Transverse colon (tissue), 4 donors: ENCODE data around the gene C12orf60. TPM values are rescaled to one million over a fixed set of nuclear protein-coding genes. Genes with fewer than 3 reads are reported as not detected.

Experiments
- DNase-seq: peaks from one replicate; pipeline ENCODE4 v3.0.0-alpha.2; 2019
- H3K27ac ChIP-seq, 4 donors: fragments of 200-600 bp; sonication (generic); 2 replicates each; pipeline ENCODE4 v1.5.1; 2016 to 2018; ENCODE audit warnings: inconsistent platforms in 4 of 4
- H3K27me3 ChIP-seq: fragments of 200-600 bp; sonication (generic); 2 replicates; pipeline ENCODE4 v1.5.1; 2017; ENCODE audit warnings: inconsistent platforms
- H3K36me3 ChIP-seq, 4 donors: fragments of 200-600 bp; sonication (generic); 2 replicates each; pipeline ENCODE4 v1.5.1; 2017 to 2019; ENCODE audit warnings: inconsistent platforms in 4 of 4
- H3K4me1 ChIP-seq, 4 donors: fragments of 200-600 bp; sonication (generic); 2 replicates each; pipeline ENCODE4 v1.5.1; 2017 to 2020; ENCODE audit warnings: inconsistent platforms in 4 of 4
- H3K4me3 ChIP-seq, 4 donors: fragments of 200-600 bp; sonication (generic); 1 replicate in 1 of 4; 2 replicates in 3 of 4; pipeline versions ENCODE4 v1.5.1 to v1.6.1; 2017 to 2019; ENCODE audit warnings: inconsistent platforms in 4 of 4
- H3K9me3 ChIP-seq, 2 donors: fragments of 200-600 bp; sonication (generic); 2 replicates each; pipeline ENCODE4 v1.5.1; 2017 to 2019; ENCODE audit warnings: inconsistent platforms in 2 of 2
- CTCF ChIP-seq, 5 experiments: fragments of 200-600 bp in 3 of 5; fragments of 450-650 bp in 2 of 5; sonication (generic) in 3 of 5; IDR thresholded peaks; 1 replicate in 2 of 5; 2 replicates in 3 of 5; pipeline ENCODE4 v1.5.1; 2016 to 2017; ENCODE audit warnings: antibody characterized with exemption in 5 of 5, inconsistent platforms in 3 of 5, mild to moderate bottlenecking in 2 of 5, moderate library complexity in 1 of 5
- EP300 ChIP-seq: sonication (generic); formaldehyde crosslinking; IDR thresholded peaks from one replicate; pipeline ENCODE4 v1.6.1; 2017; ENCODE audit warnings: antibody characterized with exemption, low read depth
- POLR2A ChIP-seq: fragments of 450-650 bp; IDR thresholded peaks from one replicate; pipeline ENCODE4 v1.6.1; 2016; ENCODE audit warnings: antibody characterized with exemption, mild to moderate bottlenecking, moderate library complexity
- POLR2AphosphoS5 ChIP-seq, 3 donors: sonication (generic); formaldehyde crosslinking; IDR thresholded peaks; one replicate each; pipeline ENCODE4 v1.6.1; 2016; ENCODE audit warnings: antibody characterized with exemption in 3 of 3
- whole genome bisulfite sequencing, 2 donors: methylation state at CpG; one replicate each; pipeline ENCODE4 v1.1.5; 2018; ENCODE audit warnings: low coverage in 1 of 2; 5-methylcytosine and 5-hydroxymethylcytosine counted together
- in situ Hi-C, 4 donors: fragments of 200-750 bp; cut with MboI; loops; one replicate each; pipeline versions ENCODE4 v1.15.0 to v1.15.1; 2017; ENCODE audit warnings: low sequenced_read_pairs in 3 of 4, low pct_ligation_motif_present in 1 of 4, low pct_unique_long_range_greater_than_20kb in 1 of 4
- intact Hi-C: fragments of 100-400 bp; cut with DNase I; formaldehyde crosslinking; loops from one replicate; pipeline ENCODE4 v1.15.1; 2023; ENCODE audit warnings: low total_unique reads
- total RNA-seq, 4 donors: library from RNA; depleted of rRNA; stranded (reverse); fragments of >200 nt; gene quantifications; one replicate each; pipeline ENCODE4 v1.1.0, GENCODE V29; 2016

The C12orf60 gene
- total RNA-seq, 4 donors from 2014 or later = 0.55 to 0.95 TPM; not detected in 2

GRCh38 chr12:14776236-14776961 is 27.1 kb upstream of the C12orf60 start:
- Histone ChIP-seq H3K27ac (peak overlapping the region; percentile 94 to 99 (median 96)), H3K27me3 (no peaks in the 10 kb centered on the region), H3K4me3 (peak overlapping the region in 1 of 4 donors; percentile 76), H3K9me3 (no peaks in the 10 kb centered on the region), H3K36me3 (no peaks in the 10 kb centered on the region), H3K4me1 (peaks cover 0 to 39% (median 23%) of the 10 kb centered on the region in 4 donors)
- DNase-seq = no peak
- TF ChIP-seq EP300 (no peak), POLR2A (no peak), POLR2AphosphoS5 (IDR thresholded peaks at IDR 0.05) (no peak), CTCF (IDR thresholded peaks at IDR 0.05) (peak in 1 of 5 experiments; percentile 15)
- in situ Hi-C loops = no loop called here
- intact Hi-C loops = no loop called here
- WGBS, 2 donors = 48 to 56% methylated on average over 4 to 5 of the region's 5 CpGs

DNA sequence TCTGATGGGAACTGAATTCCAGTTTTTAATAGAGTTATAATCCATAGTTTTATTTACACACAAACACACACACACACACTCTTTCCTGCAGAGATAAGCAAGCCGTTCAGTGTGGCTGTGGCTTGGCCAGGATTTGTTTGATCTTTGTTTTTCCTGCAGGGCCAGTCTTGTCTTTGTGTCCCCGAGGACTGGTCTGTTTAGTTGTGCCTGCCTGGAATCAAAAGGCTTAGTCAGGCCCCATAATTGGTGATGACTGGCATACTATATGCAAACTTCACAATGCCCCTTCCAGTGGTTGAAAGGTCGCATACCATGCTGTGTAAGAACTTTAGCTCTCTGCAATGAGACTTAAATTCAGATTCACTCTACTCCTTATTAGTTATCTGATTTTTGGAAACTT is 26.2 kb upstream of the C12orf60 start:
- no peaks in the 10 kb centered on the region for H3K9me3 ChIP-seq
- H3K27me3 ChIP-seq = no peaks in the 10 kb centered on the region
- TF ChIP-seq EP300 = no peak
- no peak for TF ChIP-seq CTCF (IDR thresholded peaks at IDR 0.05)
- TF ChIP-seq POLR2AphosphoS5 (IDR thresholded peaks at IDR 0.05) = peak in 1 of 3 donors; percentile 58
- peak; percentile 12 for TF ChIP-seq POLR2A
- H3K36me3 ChIP-seq = no peaks in the 10 kb centered on the region
- peak; percentile 46 for DNase-seq
- peak overlapping the region; percentile 94 to 99 (median 96) for H3K27ac ChIP-seq
- WGBS, 2 donors = 21 to 47% methylated on average over 2 to 3 of the region's 3 CpGs
- H3K4me1 ChIP-seq = peaks cover 0 to 40% (median 21%) of the 10 kb centered on the region in 4 donors
- no peak overlapping the region for H3K4me3 ChIP-seq
- in situ Hi-C loops = no loop called here
- intact Hi-C loops = no loop called here

DNA sequence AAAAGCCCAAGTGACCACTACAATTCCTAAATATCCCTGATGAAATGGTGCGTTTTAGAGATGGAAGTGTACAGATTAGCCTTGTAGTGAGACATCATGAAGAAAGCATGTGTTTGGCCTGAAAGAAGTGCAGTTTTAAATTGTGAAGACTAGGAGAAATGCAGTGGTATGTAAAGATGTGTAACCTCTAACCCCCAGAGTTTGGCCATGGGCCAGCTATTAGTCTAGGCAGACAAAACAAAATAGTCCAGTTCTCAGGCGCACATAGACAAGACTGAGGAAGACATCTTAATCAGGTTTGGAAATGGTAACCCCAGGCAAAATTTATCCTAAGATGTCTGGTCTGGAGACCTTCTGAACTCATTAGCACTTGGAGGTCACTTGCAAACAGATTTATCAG is 23.6 kb upstream of the C12orf60 start:
- no peak overlapping the region for H3K27ac ChIP-seq
- no peak for DNase-seq
- no peaks in the 10 kb centered on the region for H3K9me3 ChIP-seq
- TF ChIP-seq EP300 (no peak), CTCF (IDR thresholded peaks at IDR 0.05) (no peak), POLR2A (no peak), POLR2AphosphoS5 (IDR thresholded peaks at IDR 0.05) (no peak)
- in situ Hi-C loops = no loop called here
- H3K4me3 ChIP-seq = no peak overlapping the region
- intact Hi-C loops = no loop called here
- no peaks in the 10 kb centered on the region for H3K27me3 ChIP-seq
- peaks cover 0 to 37% (median 18%) of the 10 kb centered on the region in 4 donors for H3K4me1 ChIP-seq
- H3K36me3 ChIP-seq = no peaks in the 10 kb centered on the region
- 96 to 100% methylated on average over 1 to 2 of the region's 2 CpGs for WGBS, 2 donors

- intact Hi-C loops = no loop called here
- WGBS, 2 donors = 84 to 86% methylated on average over 3 of the region's 3 CpGs
Measured at GRCh38 chr12:14780859-14781258, 22.6 kb upstream of the C12orf60 start.

More at GRCh38 chr12:14780859-14781258, 22.6 kb upstream of the C12orf60 start:
- H3K27me3 ChIP-seq = no peaks in the 10 kb centered on the region
- DNase-seq = no peak
- no peaks in the 10 kb centered on the region for H3K9me3 ChIP-seq
- peaks cover 0 to 34% (median 16%) of the 10 kb centered on the region in 4 donors for H3K4me1 ChIP-seq
- H3K4me3 ChIP-seq = no peak overlapping the region
- no peak overlapping the region for H3K27ac ChIP-seq
- TF ChIP-seq EP300 (no peak), POLR2AphosphoS5 (IDR thresholded peaks at IDR 0.05) (no peak), CTCF (IDR thresholded peaks at IDR 0.05) (no peak)
- no peaks in the 10 kb centered on the region for H3K36me3 ChIP-seq
- in situ Hi-C loops = no loop called here
